ENCODE data around the gene FNDC11.

The FNDC11 gene

DNA sequence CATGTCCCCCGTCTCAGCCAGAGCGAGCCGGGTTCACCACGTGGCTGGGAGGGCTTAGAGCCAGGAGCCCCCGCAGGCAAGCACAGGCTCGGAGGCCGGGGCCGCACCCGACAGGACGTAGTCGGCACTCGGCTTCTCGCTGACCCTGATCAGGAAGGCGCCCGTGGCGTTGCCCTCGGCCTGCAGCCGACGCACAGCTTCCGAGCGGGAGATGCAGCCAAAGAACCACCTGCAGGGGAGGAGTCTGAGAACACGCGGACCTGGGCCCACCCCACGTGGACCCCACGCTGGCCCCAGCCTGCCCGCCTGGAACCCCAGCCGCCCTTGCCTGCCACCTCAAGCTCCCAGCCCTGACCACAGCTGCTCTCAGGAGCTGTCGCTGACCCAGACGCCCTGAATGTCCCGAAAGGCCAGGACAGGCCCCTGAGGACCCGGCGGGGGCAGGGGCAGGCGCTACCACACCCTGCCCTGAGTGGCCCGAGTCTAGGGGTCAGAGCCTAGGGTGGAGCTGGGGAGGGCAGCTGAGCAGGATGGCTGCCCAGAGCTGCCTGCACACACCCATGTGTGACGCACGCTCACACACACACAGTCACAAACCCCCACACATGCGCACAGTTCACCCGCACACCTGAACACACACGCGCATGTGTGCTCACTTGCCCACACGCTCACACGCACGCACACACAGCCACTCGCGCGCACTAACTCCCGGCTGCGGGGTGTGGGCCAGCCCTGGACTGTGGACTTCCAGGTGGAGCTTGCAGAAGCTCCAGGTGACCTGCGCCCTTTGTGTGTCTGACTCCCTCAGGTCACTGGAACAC, 18.9 kb upstream of the FNDC11 start:
- WGBS (ENCODE audit: insufficient coverage) = 82% methylated on average over 43 of the region's 49 CpGs
- DNase-seq = peak in 1 of 3 donors; percentile 29
- H3K27me3 ChIP-seq (replicated peaks in 2 of 5; ENCODE audit: control insufficient read depth in 4 of 5, insufficient read depth in 5 of 5, low read length in 4 of 5) = no peaks in the 10 kb centered on the region
- ChIA-PET POLR2A (no interaction called here), CTCF (interaction anchor here (4.8 kb wide), 1 partner anchor 14 kb away, joined by 31 read pairs; the partner anchor contains the start of gene PPDPF)
- no peak overlapping the region for H3K27ac ChIP-seq (ENCODE audit: insufficient read depth in 1 of 2, low read depth in 1 of 2, low read length in 2 of 2, poor library complexity in 1 of 2, severe bottlenecking in 2 of 2)
- H3K4me1 ChIP-seq (ENCODE audit: control extremely low read depth in 1 of 4, control insufficient read depth in 4 of 4, insufficient read depth in 4 of 4, low read length in 3 of 4) = peaks cover 0 to 26% (median 19%) of the 10 kb centered on the region in 4 experiments
- H3K36me3 ChIP-seq (ENCODE audit: control insufficient read depth in 4 of 4, insufficient read depth in 4 of 4, low read length in 3 of 4) = no peaks in the 10 kb centered on the region
- H3K9me3 ChIP-seq (ENCODE audit: control extremely low read depth in 1 of 5, control insufficient read depth in 4 of 5, insufficient read depth in 2 of 5, low read depth in 1 of 5, low read length in 4 of 5) = no peaks in the 10 kb centered on the region
- H3K4me3 ChIP-seq (ENCODE audit: control insufficient read depth in 1 of 7, extremely low read depth in 1 of 7, insufficient read depth in 4 of 7, low read depth in 2 of 7, low read length in 6 of 7) = no peak overlapping the region

DNA sequence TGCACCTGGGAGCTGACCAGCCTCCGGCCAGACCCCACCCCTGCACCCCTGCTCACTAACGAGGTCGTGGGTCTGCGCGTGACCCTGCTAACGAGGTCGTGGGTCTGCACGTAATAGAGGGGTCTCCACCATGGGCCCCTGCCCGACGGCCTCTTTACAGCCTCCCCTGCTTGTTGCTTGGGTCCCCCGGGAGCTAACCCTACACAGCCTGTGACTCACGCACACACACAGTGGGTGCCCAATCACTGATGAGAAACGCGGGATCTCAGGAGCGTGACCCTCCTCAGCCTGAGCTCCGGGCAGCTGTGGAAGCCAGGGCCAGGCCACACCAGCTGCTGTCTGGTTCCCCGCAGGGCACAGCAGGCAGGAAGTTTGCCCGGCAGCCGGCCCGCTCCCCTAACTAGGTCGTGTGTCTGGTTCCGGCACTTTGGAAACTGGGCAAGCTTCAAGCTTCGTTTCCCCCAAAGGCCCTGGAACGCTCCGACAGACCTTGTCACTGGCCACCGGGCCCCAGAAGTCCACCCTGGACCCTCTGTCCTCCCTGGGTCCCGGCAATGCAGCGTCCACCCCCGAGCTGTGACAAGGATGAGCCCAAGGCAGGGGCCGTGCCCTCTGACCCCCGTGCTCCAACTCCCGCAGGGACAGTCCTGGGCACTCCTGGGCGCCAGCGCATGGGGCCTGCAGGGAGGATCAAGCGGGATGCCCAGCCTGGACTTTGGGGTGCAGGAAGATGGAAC, 17.6 kb upstream of the FNDC11 start:
- H3K4me3 ChIP-seq (ENCODE audit: control insufficient read depth in 1 of 7, extremely low read depth in 1 of 7, insufficient read depth in 4 of 7, low read depth in 2 of 7, low read length in 6 of 7) = no peak overlapping the region
- no peaks in the 10 kb centered on the region for H3K36me3 ChIP-seq (ENCODE audit: control insufficient read depth in 4 of 4, insufficient read depth in 4 of 4, low read length in 3 of 4)
- POLR2A ChIA-PET = no interaction called here
- H3K27me3 ChIP-seq (replicated peaks in 2 of 5; ENCODE audit: control insufficient read depth in 4 of 5, insufficient read depth in 5 of 5, low read length in 4 of 5) = no peaks in the 10 kb centered on the region
- peak in 2 of 3 donors; percentile 29 to 34 for DNase-seq
- H3K27ac ChIP-seq (ENCODE audit: insufficient read depth in 1 of 2, low read depth in 1 of 2, low read length in 2 of 2, poor library complexity in 1 of 2, severe bottlenecking in 2 of 2) = no peak overlapping the region
- H3K4me1 ChIP-seq (ENCODE audit: control extremely low read depth in 1 of 4, control insufficient read depth in 4 of 4, insufficient read depth in 4 of 4, low read length in 3 of 4) = peaks cover 0 to 26% (median 19%) of the 10 kb centered on the region in 4 experiments
- CTCF ChIA-PET = interaction anchor here (0.6 to 4.8 kb wide), 16 partner anchors 8 to 327 kb away, joined by 3 to 31 read pairs (median 4); partner anchors contain the start of genes PPDPF and SRMS
- 89% methylated on average over 35 of the region's 35 CpGs for WGBS (ENCODE audit: insufficient coverage)
- no peaks in the 10 kb centered on the region for H3K9me3 ChIP-seq (ENCODE audit: control extremely low read depth in 1 of 5, control insufficient read depth in 4 of 5, insufficient read depth in 2 of 5, low read depth in 1 of 5, low read length in 4 of 5)

DNA sequence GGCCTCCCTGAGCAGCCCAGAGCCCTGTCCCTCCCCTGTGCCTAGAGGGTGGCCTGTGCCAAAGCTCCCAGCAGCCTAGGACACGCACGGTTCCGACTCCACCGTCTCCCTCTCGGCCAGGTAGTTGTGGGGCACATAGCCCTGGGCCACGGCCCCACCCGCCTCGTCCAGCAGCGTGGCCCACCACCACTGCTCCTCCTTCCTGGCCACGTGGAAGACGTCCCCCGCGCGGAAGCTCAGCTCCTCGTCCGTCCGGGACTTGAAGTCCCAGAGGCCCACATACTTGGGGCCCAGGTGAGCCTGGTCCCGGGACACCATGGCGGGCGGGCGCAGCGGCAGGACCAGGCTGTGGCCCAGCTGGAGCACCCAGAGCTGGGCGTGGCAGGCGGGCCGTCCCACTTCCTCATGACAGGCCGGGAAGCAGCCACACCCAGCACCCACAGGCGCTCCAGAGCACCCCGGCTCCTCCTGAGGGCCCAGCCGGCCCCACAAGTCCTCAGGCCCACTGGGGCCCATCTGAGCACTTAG, 16.9 kb upstream of the FNDC11 start, which contains the start of gene PTK6:
TSS of gene PTK6 (minus strand) at position 380 of the 528 bp plus-strand sequence. CDS start at position 318, 62 bp downstream.
- no peak for DNase-seq
- peak within 1 kb of the TSS in 5 of 7 experiments; percentile 36 to 75 (median 61) for H3K4me3 ChIP-seq (ENCODE audit: control insufficient read depth in 1 of 7, extremely low read depth in 1 of 7, insufficient read depth in 4 of 7, low read depth in 2 of 7, low read length in 6 of 7)
- H3K4me1 ChIP-seq (ENCODE audit: control extremely low read depth in 1 of 4, control insufficient read depth in 4 of 4, insufficient read depth in 4 of 4, low read length in 3 of 4) = peaks cover 0 to 26% (median 19%) of the 10 kb centered on the region in 4 experiments
- CTCF ChIA-PET = interaction anchor here (0.6 to 4.8 kb wide), 26 partner anchors 9 to 523 kb away, joined by 3 to 31 read pairs (median 4); partner anchors contain the start of genes PPDPF and SRMS
- no peaks in the 10 kb centered on the region for H3K9me3 ChIP-seq (ENCODE audit: control extremely low read depth in 1 of 5, control insufficient read depth in 4 of 5, insufficient read depth in 2 of 5, low read depth in 1 of 5, low read length in 4 of 5)
- no peaks in the 10 kb centered on the region for H3K27me3 ChIP-seq (replicated peaks in 2 of 5; ENCODE audit: control insufficient read depth in 4 of 5, insufficient read depth in 5 of 5, low read length in 4 of 5)
- WGBS (ENCODE audit: insufficient coverage) = 67% methylated on average over 24 of the region's 29 CpGs
- POLR2A ChIA-PET = interaction anchor here (0.6 to 1.3 kb wide), 4 partner anchors 8 to 105 kb away, joined by 3 to 5 read pairs (median 3); no protein-coding TSS in a partner anchor
- no peaks in the 10 kb centered on the region for H3K36me3 ChIP-seq (ENCODE audit: control insufficient read depth in 4 of 4, insufficient read depth in 4 of 4, low read length in 3 of 4)
- no peak within 1 kb of the TSS for H3K27ac ChIP-seq (ENCODE audit: insufficient read depth in 1 of 2, low read depth in 1 of 2, low read length in 2 of 2, poor library complexity in 1 of 2, severe bottlenecking in 2 of 2)

DNA sequence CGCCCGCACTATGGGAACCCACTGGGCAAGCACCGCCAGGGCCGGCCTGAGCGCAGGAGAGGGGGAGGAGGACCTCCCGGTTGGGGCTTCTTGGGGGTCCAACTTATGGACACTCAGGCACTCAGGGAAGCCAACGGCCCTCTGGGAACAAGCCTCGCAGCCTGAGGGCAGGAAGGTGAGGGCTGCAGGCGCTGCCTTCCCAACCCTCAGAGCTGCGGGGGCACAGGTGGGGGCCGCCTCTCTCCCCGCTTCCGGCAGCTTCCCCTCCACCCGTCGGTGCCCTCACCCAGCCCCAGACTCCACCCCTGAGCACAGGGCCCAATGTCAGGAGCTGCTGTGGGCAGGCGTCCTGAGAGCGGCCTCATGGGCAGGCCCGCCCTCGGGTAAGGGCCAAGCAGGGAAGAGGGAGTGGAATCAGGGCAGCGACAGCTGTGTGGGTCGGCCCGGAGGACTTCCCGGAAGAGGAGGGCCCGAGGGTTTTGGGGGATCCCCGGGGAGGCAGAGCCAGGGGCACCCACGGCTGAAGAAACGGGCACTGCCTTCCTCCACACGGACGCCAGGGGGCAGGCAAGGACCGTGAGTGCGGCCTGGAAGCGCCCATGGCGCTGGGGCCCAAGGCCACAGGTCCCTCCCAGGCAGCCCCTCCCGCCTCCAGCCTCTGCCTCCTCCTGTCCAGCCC, 16.3 kb upstream of the FNDC11 start:
- Histone ChIP-seq H3K4me1 (ENCODE audit: control extremely low read depth in 1 of 4, control insufficient read depth in 4 of 4, insufficient read depth in 4 of 4, low read length in 3 of 4) (peaks cover 0 to 26% (median 19%) of the 10 kb centered on the region in 4 experiments), H3K9me3 (ENCODE audit: control extremely low read depth in 1 of 5, control insufficient read depth in 4 of 5, insufficient read depth in 2 of 5, low read depth in 1 of 5, low read length in 4 of 5) (no peaks in the 10 kb centered on the region)
- 3% methylated on average over 30 of the region's 34 CpGs for WGBS (ENCODE audit: insufficient coverage)

DNA sequence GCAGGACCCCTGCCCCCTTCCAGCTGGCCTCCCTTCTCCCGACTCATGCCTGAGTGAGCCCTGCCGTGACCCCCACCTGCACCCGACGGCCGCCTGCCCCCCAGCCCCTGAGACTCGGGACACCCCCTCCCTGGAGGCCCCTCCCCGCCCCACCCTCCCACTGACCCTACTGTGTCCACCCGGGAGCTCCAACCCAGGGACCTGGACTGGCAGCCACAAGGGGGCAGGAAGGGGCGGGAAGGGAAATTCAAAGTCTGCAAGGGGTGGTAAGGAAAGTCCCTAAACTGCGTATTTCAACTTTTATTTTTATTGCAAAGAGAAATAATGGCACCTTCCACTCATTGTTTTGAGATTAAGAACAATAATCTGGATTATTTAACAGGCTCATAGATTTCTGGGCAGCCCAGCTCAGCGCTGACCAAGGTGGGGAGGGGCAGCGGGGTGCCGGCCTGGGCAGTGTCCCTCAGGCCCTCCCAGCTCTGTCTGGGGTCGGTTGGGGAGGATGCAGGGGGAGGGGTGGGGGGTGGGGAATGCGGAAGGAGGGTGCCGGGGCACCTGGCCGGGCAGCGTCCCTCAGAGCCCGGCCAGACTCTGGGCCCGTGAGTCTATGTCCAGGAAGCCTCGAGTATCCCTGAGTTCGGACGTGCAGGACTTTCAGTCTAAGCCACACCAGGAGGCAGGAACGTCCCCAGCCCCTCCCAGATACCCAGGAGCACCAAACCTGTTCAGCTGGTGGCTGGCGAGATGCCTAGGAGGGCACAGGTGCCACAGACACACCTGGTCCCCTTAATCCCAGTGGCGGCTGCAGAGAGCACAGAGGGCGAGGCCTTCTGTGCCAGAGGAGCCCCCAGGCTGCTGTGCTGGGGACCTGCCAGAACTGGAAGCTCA, 15.5 kb upstream of the FNDC11 start:
- DNase-seq = peak in 2 of 3 donors; percentile 65 to 72
- WGBS (ENCODE audit: insufficient coverage) = 75% methylated on average over 12 of the region's 27 CpGs
- Histone ChIP-seq H3K36me3 (ENCODE audit: control insufficient read depth in 4 of 4, insufficient read depth in 4 of 4, low read length in 3 of 4) (no peaks in the 10 kb centered on the region), H3K27ac (ENCODE audit: insufficient read depth in 1 of 2, low read depth in 1 of 2, low read length in 2 of 2, poor library complexity in 1 of 2, severe bottlenecking in 2 of 2) (no peak overlapping the region), H3K9me3 (ENCODE audit: control extremely low read depth in 1 of 5, control insufficient read depth in 4 of 5, insufficient read depth in 2 of 5, low read depth in 1 of 5, low read length in 4 of 5) (no peaks in the 10 kb centered on the region), H3K4me1 (ENCODE audit: control extremely low read depth in 1 of 4, control insufficient read depth in 4 of 4, insufficient read depth in 4 of 4, low read length in 3 of 4) (peaks cover 0 to 26% (median 19%) of the 10 kb centered on the region in 4 experiments), H3K27me3 (replicated peaks in 2 of 5; ENCODE audit: control insufficient read depth in 4 of 5, insufficient read depth in 5 of 5, low read length in 4 of 5) (no peaks in the 10 kb centered on the region), H3K4me3 (ENCODE audit: control insufficient read depth in 1 of 7, extremely low read depth in 1 of 7, insufficient read depth in 4 of 7, low read depth in 2 of 7, low read length in 6 of 7) (peak overlapping the region in 2 of 7 experiments; percentile 61 to 75)
- ChIA-PET CTCF (interaction anchor here (0.8 to 4.8 kb wide), 26 partner anchors 7 to 325 kb away, joined by 3 to 31 read pairs (median 4); partner anchors contain the start of genes HELZ2, PPDPF and SRMS), POLR2A (interaction anchor here (0.5 to 1.3 kb wide), 5 partner anchors 9 to 393 kb away, joined by 3 to 5 read pairs (median 3); no protein-coding TSS in a partner anchor)

More for the DNA sequence above, 16.3 kb upstream of the FNDC11 start:
- ChIA-PET CTCF (interaction anchor here (0.7 to 4.8 kb wide), 29 partner anchors 8 to 522 kb away, joined by 3 to 31 read pairs (median 4); partner anchors contain the start of genes HELZ2, PPDPF and SRMS), POLR2A (interaction anchor here (0.5 to 1.3 kb wide), 6 partner anchors 9 to 394 kb away, joined by 3 to 5 read pairs (median 3); no protein-coding TSS in a partner anchor)
- Histone ChIP-seq H3K4me3 (ENCODE audit: control insufficient read depth in 1 of 7, extremely low read depth in 1 of 7, insufficient read depth in 4 of 7, low read depth in 2 of 7, low read length in 6 of 7) (peak overlapping the region in 5 of 7 experiments; percentile 36 to 75 (median 61)), H3K27ac (ENCODE audit: insufficient read depth in 1 of 2, low read depth in 1 of 2, low read length in 2 of 2, poor library complexity in 1 of 2, severe bottlenecking in 2 of 2) (no peak overlapping the region), H3K27me3 (replicated peaks in 2 of 5; ENCODE audit: control insufficient read depth in 4 of 5, insufficient read depth in 5 of 5, low read length in 4 of 5) (no peaks in the 10 kb centered on the region), H3K36me3 (ENCODE audit: control insufficient read depth in 4 of 4, insufficient read depth in 4 of 4, low read length in 3 of 4) (no peaks in the 10 kb centered on the region)
- peak; percentile 87 to 96 (median 95) for DNase-seq

Measured in common myeloid progenitor, CD34-positive (primary cell).